Measurements from ENCODE around the gene GALNTL6. TPM values are rescaled to one million over a fixed set of nuclear protein-coding genes. Genes with fewer than 3 reads are reported as not detected.

The GALNTL6 gene
- total RNA-seq, 1 experiment from 2014 or later = not detected

GRCh38 chr4:173056271-173056670 lies 1243.1 kb downstream of the GALNTL6 start:
- TF ChIP-seq ZBTB33 (IDR thresholded peaks at IDR 0.05; ENCODE audit: extremely low read depth, insufficient replicate concordance, low read length) (no peak), EZH2phosphoT487 (IDR thresholded peaks at IDR 0.05; ENCODE audit: borderline replicate concordance) (no peak), ELF1 (IDR thresholded peaks at IDR 0.05; ENCODE audit: borderline replicate concordance, low read depth) (no peak), POLR2AphosphoS5 (IDR thresholded peaks at IDR 0.05; ENCODE audit: low read depth, low read length) (no peak), ZNF274 (IDR thresholded peaks at IDR 0.05; ENCODE audit: low read depth, low read length) (no peak), JUND (IDR thresholded peaks at IDR 0.05) (no peak), ZFX (IDR thresholded peaks at IDR 0.05) (no peak), TCF7L2 (IDR thresholded peaks at IDR 0.05; ENCODE audit: borderline replicate concordance, extremely low read depth, insufficient read depth, insufficient read length) (no peak), YY1 (IDR thresholded peaks at IDR 0.05; ENCODE audit: extremely low read depth, insufficient replicate concordance, low read depth, low read length) (no peak), SP1 (IDR thresholded peaks at IDR 0.05; ENCODE audit: low read depth) (no peak)
- no peaks in the 10 kb centered on the region for H4K20me1 ChIP-seq (ENCODE audit: insufficient read depth)
- H3K4me1 ChIP-seq (ENCODE audit: control insufficient read depth in 1 of 2, insufficient read depth in 2 of 2, low read length in 2 of 2) = peaks cover 0 to 4% of the 10 kb centered on the region in 2 experiments; a peak in 1 of 4 replicates
- ChIA-PET POLR2A (no interaction called here), RAD21 (ENCODE audit: low non-redundant PET in 1 of 2, low total read pairs in 2 of 2, uncharacterized antibody in 2 of 2, unreplicated experiment in 2 of 2) (no interaction called here), CTCF (no interaction called here)
- no peaks in the 10 kb centered on the region for H3K9me2 ChIP-seq (ENCODE audit: insufficient read depth)
- H3K4me3 ChIP-seq (replicated peaks in 1 of 2; ENCODE audit: low read depth in 1 of 2, low read length in 2 of 2) = no peak overlapping the region
- no peaks in the 10 kb centered on the region for H3K27me3 ChIP-seq (ENCODE audit: insufficient read depth, low read length)
- no peak overlapping the region for H3K27ac ChIP-seq (ENCODE audit: low read depth, low read length)
- no peaks in the 10 kb centered on the region for H3K9me3 ChIP-seq (ENCODE audit: control insufficient read depth in 1 of 2, insufficient read depth in 1 of 2, low read depth in 1 of 2, low read length in 2 of 2)
- no peak overlapping the region for H3K9ac ChIP-seq (ENCODE audit: low read length)
- H3K36me3 ChIP-seq (ENCODE audit: control insufficient read depth in 1 of 2, insufficient read depth in 2 of 2, low read length in 2 of 2) = no peaks in the 10 kb centered on the region
- BruUV-seq (replicated peaks) = no TSS peak
- no peak overlapping the region for H2AFZ ChIP-seq (ENCODE audit: low read depth, low read length, poor library complexity, severe bottlenecking)
- DNase-seq (ENCODE audit: low read depth, low spot score) (no peak), ATAC-seq (no peak)
- H3K4me2 ChIP-seq (ENCODE audit: low read length) = no peak overlapping the region
- intact Hi-C loops (cut with micrococcal nuclease) = no loop called here
- H3K79me2 ChIP-seq (ENCODE audit: insufficient read depth, low read length) = no peaks in the 10 kb centered on the region
